PC-9 (cell line): ENCODE measurements around the gene RBM17.

Source experiments
- CTCF ChIP-seq: fragments of 200-600 bp; sonication (generic); conservative IDR thresholded peaks from 2 replicates; pipeline ENCODE4 v1.6.1; 2017; ENCODE audit warnings: mixed run types, antibody characterized with exemption, mild to moderate bottlenecking, moderate library complexity
- EZH2 ChIP-seq: fragments of 200-600 bp; sonication (generic); IDR thresholded peaks from 2 replicates; pipeline ENCODE4 v1.8.0; 2017; ENCODE audit warnings: antibody characterized with exemption, low read depth

DNA sequence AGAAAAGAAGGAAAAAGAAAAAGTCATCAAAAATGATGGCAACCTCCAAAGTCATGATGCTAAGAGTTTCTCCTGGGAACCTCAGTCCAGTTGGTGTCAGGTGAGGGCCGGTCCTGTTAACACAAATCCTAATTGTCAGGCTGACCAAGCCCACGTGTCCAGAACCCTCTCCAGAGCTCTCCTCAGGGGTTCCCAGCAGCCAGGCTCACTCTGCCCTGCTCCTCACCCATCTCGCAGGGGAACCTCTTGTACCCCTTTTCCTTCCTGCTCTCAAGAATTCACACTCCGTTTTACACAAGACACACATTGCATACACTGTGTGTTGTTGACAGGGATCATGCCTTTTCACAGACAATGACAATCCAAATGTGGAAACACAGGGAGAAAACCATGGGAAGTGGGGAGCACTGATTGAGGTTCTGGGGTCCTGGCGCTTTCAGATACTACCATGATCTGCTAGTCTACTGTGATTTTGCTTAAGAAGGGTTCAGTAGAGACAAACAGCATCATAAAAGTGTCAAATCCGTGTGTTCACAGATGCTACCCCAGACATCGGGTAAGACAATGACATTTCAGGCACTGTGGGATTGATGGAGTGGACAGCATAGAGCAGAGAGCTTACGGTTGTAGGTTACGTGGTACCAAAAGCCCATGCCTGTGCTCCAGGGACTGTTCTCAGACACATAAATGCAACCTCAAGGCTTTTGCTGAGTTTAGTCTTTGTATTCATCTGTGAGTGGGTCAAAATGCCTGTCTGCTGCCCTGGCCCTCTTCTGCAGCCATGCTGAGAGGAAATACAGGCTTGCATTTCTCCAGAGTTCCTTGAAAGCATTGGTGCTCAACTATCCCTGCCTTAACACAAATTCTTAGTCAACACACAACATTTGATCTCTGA lies 42.7 kb upstream of the RBM17 start:
- TF ChIP-seq CTCF (no peak), EZH2 (no peak)
